C4-2B (cell line): Measurements from ENCODE around the gene SQSTM1.

Experiments used
- H3K27ac ChIP-seq: fragments of 450-650 bp; 2 replicates; pipeline ENCODE4 v1.5.1; 2017
- ZFX ChIP-seq: fragments of 450-650 bp; IDR thresholded peaks from 2 replicates; pipeline ENCODE4 v1.6.1; 2017
- TF ChIP-seq, protein P1 (sequence below): fragments of 450-650 bp; conservative IDR thresholded peaks from 2 replicates; pipeline ENCODE4 v1.5.1; 2017; ENCODE audit warnings: mild to moderate bottlenecking

Gene SQSTM1

GRCh38 chr5:179886190-179886911 lies 65.6 kb downstream of the SQSTM1 start:
- no peak for TF ChIP-seq ZFX
- TF ChIP-seq, protein P1, sequence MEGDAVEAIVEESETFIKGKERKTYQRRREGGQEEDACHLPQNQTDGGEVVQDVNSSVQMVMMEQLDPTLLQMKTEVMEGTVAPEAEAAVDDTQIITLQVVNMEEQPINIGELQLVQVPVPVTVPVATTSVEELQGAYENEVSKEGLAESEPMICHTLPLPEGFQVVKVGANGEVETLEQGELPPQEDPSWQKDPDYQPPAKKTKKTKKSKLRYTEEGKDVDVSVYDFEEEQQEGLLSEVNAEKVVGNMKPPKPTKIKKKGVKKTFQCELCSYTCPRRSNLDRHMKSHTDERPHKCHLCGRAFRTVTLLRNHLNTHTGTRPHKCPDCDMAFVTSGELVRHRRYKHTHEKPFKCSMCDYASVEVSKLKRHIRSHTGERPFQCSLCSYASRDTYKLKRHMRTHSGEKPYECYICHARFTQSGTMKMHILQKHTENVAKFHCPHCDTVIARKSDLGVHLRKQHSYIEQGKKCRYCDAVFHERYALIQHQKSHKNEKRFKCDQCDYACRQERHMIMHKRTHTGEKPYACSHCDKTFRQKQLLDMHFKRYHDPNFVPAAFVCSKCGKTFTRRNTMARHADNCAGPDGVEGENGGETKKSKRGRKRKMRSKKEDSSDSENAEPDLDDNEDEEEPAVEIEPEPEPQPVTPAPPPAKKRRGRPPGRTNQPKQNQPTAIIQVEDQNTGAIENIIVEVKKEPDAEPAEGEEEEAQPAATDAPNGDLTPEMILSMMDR: no peak
- H3K27ac ChIP-seq: no peak overlapping the region

DNA sequence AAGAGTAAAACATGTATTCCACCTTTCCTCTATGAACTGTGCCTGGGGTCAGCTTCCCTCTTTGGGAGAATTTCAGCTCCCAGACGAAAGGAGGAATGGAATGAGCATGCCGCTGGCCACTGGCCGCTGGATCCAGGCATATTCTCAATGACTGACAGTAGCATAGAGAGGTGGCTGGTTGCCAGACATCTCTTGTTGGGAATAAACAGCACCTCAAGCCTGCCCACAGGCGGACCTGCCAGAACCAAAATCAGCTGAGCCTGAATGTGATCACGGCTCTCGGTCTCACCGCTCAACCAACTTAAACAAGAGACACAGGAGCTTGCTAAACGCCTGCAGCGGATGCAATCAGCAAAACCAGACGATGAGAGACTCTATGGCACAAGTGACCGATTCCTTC lies 66.4 kb downstream of the SQSTM1 start:
- H3K27ac ChIP-seq: no peak overlapping the region
- TF ChIP-seq, protein P1: no peak
- no peak for TF ChIP-seq ZFX
